PC-3 (cell line): ENCODE results near the gene GSTO2.

Source experiments
- CTCF ChIP-seq: fragments of 300-600 bp; sonication (generic); conservative IDR thresholded peaks from 2 replicates; pipeline ENCODE4 v1.5.1; 2017; ENCODE audit warnings: antibody characterized with exemption, low read depth, mild to moderate bottlenecking, low read length
- EZH2 ChIP-seq: fragments of 300-600 bp; sonication (generic); IDR thresholded peaks from one replicate; pipeline ENCODE4 v1.6.1; 2017; ENCODE audit warnings: antibody characterized with exemption, mild to moderate bottlenecking, low read length; ENCODE audit not compliant: unreplicated experiment
- EZH2phosphoT487 ChIP-seq: fragments of 300-600 bp; sonication (generic); IDR thresholded peaks from 2 replicates; pipeline ENCODE4 v1.6.1; 2018; ENCODE audit warnings: mild to moderate bottlenecking, antibody characterized with exemption, low read length, borderline replicate concordance

GRCh38 chr10:104345515-104345914, 76.5 kb downstream of the GSTO2 start:
- no peak for TF ChIP-seq EZH2
- no peak for TF ChIP-seq CTCF
- TF ChIP-seq EZH2phosphoT487, result no peak
